Heart left ventricle (tissue), 16 donors: ENCODE data around the gene ABHD12B. TPM values are rescaled to one million over a fixed set of nuclear protein-coding genes. Genes with fewer than 3 reads are reported as not detected.

Experiments used
- ATAC-seq, 4 donors: fragments of 200-7000 bp; cut with Tn5 transposase; one replicate each; pipeline ENCODE4 v1.9.1; 2020 to 2022; ENCODE audit warnings: moderate library complexity in 4 of 4, mild to moderate bottlenecking in 3 of 4, moderate number of reproducible peaks in 1 of 4
- DNase-seq, 5 donors: peaks; one replicate each; pipeline ENCODE4 v3.0.0-alpha.2; 2020
- H3K27ac ChIP-seq, 12 donors: fragments of 200-600 bp; sonication (generic) in 4 of 12; one replicate each; pipeline versions ENCODE4 v1.5.0 to v1.8.0; 2016 to 2022; ENCODE audit warnings: mild to moderate bottlenecking in 2 of 12
- H3K27me3 ChIP-seq, 9 donors: fragments of 200-600 bp; sonication (generic) in 2 of 9; one replicate each; pipeline versions ENCODE4 v1.5.1 to v1.8.0; 2016 to 2022; ENCODE audit warnings: mild to moderate bottlenecking in 3 of 9
- H3K36me3 ChIP-seq, 9 donors: fragments of 200-600 bp; sonication (generic) in 2 of 9; one replicate each; pipeline versions ENCODE4 v1.5.0 to v1.8.0; 2018 to 2022; ENCODE audit warnings: mild to moderate bottlenecking in 2 of 9
- H3K4me1 ChIP-seq, 12 donors: fragments of 200-600 bp; sonication (generic) in 4 of 12; one replicate each; pipeline versions ENCODE4 v1.5.0 to v1.8.0; 2016 to 2022; ENCODE audit warnings: mild to moderate bottlenecking in 3 of 12
- H3K4me3 ChIP-seq, 12 donors: fragments of 200-600 bp; sonication (generic) in 4 of 12; one replicate each; pipeline versions ENCODE4 v1.5.0 to v1.8.0; 2017 to 2022; ENCODE audit warnings: mild to moderate bottlenecking in 9 of 12, moderate library complexity in 4 of 12
- H3K9me3 ChIP-seq, 12 donors: fragments of 200-600 bp; sonication (generic) in 4 of 12; one replicate each; pipeline versions ENCODE4 v1.5.0 to v1.8.0; 2016 to 2022; ENCODE audit warnings: mild to moderate bottlenecking in 1 of 12
- CTCF ChIP-seq, 12 donors: fragments of 200-600 bp; sonication (generic) in 4 of 12; IDR thresholded peaks; one replicate each; pipeline versions ENCODE4 v1.5.0 to v1.8.0; 2018 to 2022; ENCODE audit warnings: antibody characterized with exemption in 12 of 12, mild to moderate bottlenecking in 5 of 12
- POLR2A ChIP-seq, 2 donors: fragments of 450-650 bp; IDR thresholded peaks; one replicate each; pipeline ENCODE4 v1.6.1; 2017; ENCODE audit warnings: antibody characterized with exemption in 2 of 2, mild to moderate bottlenecking in 2 of 2, moderate library complexity in 2 of 2
- WGBS, 4 donors: extraction: QIAGEN DNeasy Blood & Tissue Kit in 2 of 4; methylation state at CpG; one replicate each; pipeline versions ENCODE4 v1.1.5 to v1.1.7; 2013 to 2018; 5-methylcytosine and 5-hydroxymethylcytosine counted together
- intact Hi-C, 10 donors: fragments of 100-400 bp; cut with DNase I; formaldehyde crosslinking; loops; one replicate each; pipeline versions ENCODE4 v1.11.1 to v1.14.2; 2022
- polyA plus RNA-seq, 2 donors: library from polyadenylated mRNA; stranded (reverse); fragments of 200-250 nt; gene quantifications; one replicate each; pipeline ENCODE4 v1.2.3, GENCODE V29; 2013
- total RNA-seq, 9 donors: library from RNA; depleted of rRNA in 2 of 9; stranded (reverse); fragments of >200 nt in 2 of 9; fragmentation: NEBNext Ultra II Directional in 3 of 9; extraction: Animal tissue kit (Norgen Biotek cat#: 25700) in 3 of 9; gene quantifications; one replicate each; pipeline versions ENCODE4 v1.1.0 to v1.2.4, GENCODE V29; 2016 to 2023
- donor health status: ischemic (EF 13 %, LVEDD 7.1; RV severe dilation, severe dysfunction).
- donor health status: healthy with polysubstance abuse.
- donor health status: DM: no; HTN: yes; CAD: no.
- donor health status: DM: no; HTN: no; CAD: no.
- donor health status: ischemic (EF 25% LVEDD 6.9; RV normal size, moderate dysfunction).
- donor health status: ischemic (EF 25% LVEDD 5.7; RV mildly dilated, moderate dysfunction).
- donor health status: healthy.
- donor health status: DM: yes; HTN: yes; CAD: no.
- donor health status: ischemic (EF 35%, LVEDD 5.7; RV mildly dilated, moderate dysfunction).
- donor health status: nonischemic (EF 11% LVEDD 7.7; RV severe dilation, severe dysfunction).
- donor health status: DM: yes; HTN: yes; CAD: no.
- donor health status: PGD.
- donor health status: ischemic (EF 29% LVEDD 5.4; RV normal size, mild dysfunction).
- donor health status: nonischemic (EF 23%, LVEDD 6.1; RV moderate dilation, normal function).

ABHD12B gene
- total and polyA plus RNA-seq, 11 donors = 1.2 TPM; not detected in 10

GRCh38 chr14:50953502-50953901, 81.6 kb downstream of the ABHD12B start:
- Histone ChIP-seq H3K36me3 (no peaks in the 10 kb centered on the region), H3K27ac (no peak overlapping the region), H3K27me3 (no peaks in the 10 kb centered on the region), H3K4me3 (no peak overlapping the region), H3K4me1 (peaks cover 0 to 11% (median 1%) of the 10 kb centered on the region in 12 donors), H3K9me3 (peaks cover 0 to 4% (median 0%) of the 10 kb centered on the region in 12 donors)
- 91 to 100% (median 94%) methylated on average over 1 of the region's 1 CpG for WGBS, 4 donors
- no peak for DNase-seq
- intact Hi-C loops = loop anchor here in 4 of 10 donors (5.0 to 10.0 kb wide), 5 partner anchors 141 to 831 kb away; partner anchors contain the start of gene TRIM9 (in 1 of the 4)
- TF ChIP-seq POLR2A (IDR thresholded peaks at IDR 0.05) (no peak), CTCF (IDR thresholded peaks at IDR 0.05) (no peak)
- ATAC-seq = no peak

Other genes starting within 250 kb of the ABHD12B start
- 10 to 100 TPM; 22.0 to 35.3 (median 25.4) TPM for gene SAV1, start 203.7 kb upstream of the ABHD12B start, total RNA-seq
- 10 to 100 TPM; 15.2 to 19.0 TPM for gene SAV1, start 203.7 kb upstream of the ABHD12B start, polyA plus RNA-seq
- gene NIN, start 40.9 kb upstream of the ABHD12B start, total RNA-seq = 10 to 100 TPM; 17.9 to 48.3 (median 25.8) TPM
- gene NIN, start 40.9 kb upstream of the ABHD12B start, polyA plus RNA-seq = 10 to 100 TPM; 11.7 to 12.5 TPM
- gene PYGL, start 72.4 kb downstream of the ABHD12B start, total RNA-seq = 10 to 100 TPM in 3 of 9 donors, 1 to 10 TPM in 6; 4.1 to 25.5 (median 6.7) TPM
- gene PYGL, start 72.4 kb downstream of the ABHD12B start, polyA plus RNA-seq = 1 to 10 TPM; 2.3 to 6.7 TPM
- gene TRIM9, start 223.1 kb downstream of the ABHD12B start, total RNA-seq = 1 to 10 TPM in 1 of 9 donors, under 1 TPM in 8; 0.20 to 1.7 (median 0.74) TPM
- gene TRIM9, start 223.1 kb downstream of the ABHD12B start, polyA plus RNA-seq = under 1 TPM; 0.34 to 0.47 TPM